ENCODE data around the gene TRIP4.
"Not testable (repeated sequence)": the region's sequence is repeated elsewhere in the genome, so short reads cannot be mapped to it uniquely, and the experiment has no call there.

The TRIP4 gene

GRCh38 chr15:64387562-64388168 lies at the start of gene TRIP4:
Gene TRIP4 (plus strand): TSS chr15:64387836. CDS start chr15:64387864, 28 bp downstream.
- DNase-seq = peak; percentile 97

- no peak for DNase-seq
Measured at GRCh38 chr15:64340355-64340754, 47.3 kb upstream of the TRIP4 start.

GRCh38 chr15:64341961-64342360 lies 45.7 kb upstream of the TRIP4 start:
- no peak for DNase-seq

GRCh38 chr15:64343222-64343621 lies 44.4 kb upstream of the TRIP4 start:
- DNase-seq = no peak

GRCh38 chr15:64343841-64344240 lies 43.8 kb upstream of the TRIP4 start:
- no peak for DNase-seq

- DNase-seq = no peak
Measured at GRCh38 chr15:64344651-64345294, 42.9 kb upstream of the TRIP4 start.

- not testable (repeated sequence) for DNase-seq
Measured at GRCh38 chr15:64346242-64346641, 41.4 kb upstream of the TRIP4 start.

GRCh38 chr15:64348455-64348854 lies 39.2 kb upstream of the TRIP4 start:
- no peak for DNase-seq

GRCh38 chr15:64349375-64349774 lies 38.3 kb upstream of the TRIP4 start:
- no peak for DNase-seq

- no peak for DNase-seq
Measured at GRCh38 chr15:64351265-64351664, 36.4 kb upstream of the TRIP4 start.

- DNase-seq = no peak
Measured at GRCh38 chr15:64354688-64355344, 32.8 kb upstream of the TRIP4 start.

- DNase-seq = peak; percentile 50
Measured at GRCh38 chr15:64355348-64355943, 32.2 kb upstream of the TRIP4 start.

GRCh38 chr15:64355944-64356709 lies 31.5 kb upstream of the TRIP4 start, which contains the start of gene CSNK1G1:
Gene CSNK1G1 (minus strand): TSS chr15:64356173. CDS start chr15:64300499, 55,674 bp downstream.
- DNase-seq = peak; percentile 97

GRCh38 chr15:64356710-64357040 lies 31.0 kb upstream of the TRIP4 start:
- no peak for DNase-seq

GRCh38 chr15:64361259-64361658 lies 26.4 kb upstream of the TRIP4 start:
- no peak for DNase-seq

- DNase-seq = no peak
Measured at GRCh38 chr15:64369078-64369607, 18.5 kb upstream of the TRIP4 start.

GRCh38 chr15:64371383-64371782 lies 16.3 kb upstream of the TRIP4 start:
- not testable (repeated sequence) for DNase-seq

- DNase-seq = no peak
Measured at GRCh38 chr15:64373360-64373759, 14.3 kb upstream of the TRIP4 start.

GRCh38 chr15:64379216-64379960 lies 8.2 kb upstream of the TRIP4 start:
- DNase-seq = no peak

- DNase-seq = not testable (repeated sequence)
Measured at GRCh38 chr15:64380130-64380870, 7.3 kb upstream of the TRIP4 start.
